HL-60/S4 (cell line): Measurements from ENCODE around the gene RIPPLY2.

ENCODE experiments used
- in situ Hi-C: fragments of 300-500 bp; cut with MboI; formaldehyde crosslinking; loops from 2 replicates; pipeline ENCODE4 v1.14.3; 2022; ENCODE audit warnings: low sequenced_read_pairs

Gene RIPPLY2

GRCh38 chr6:83859410-83860358 is 6.5 kb downstream of the RIPPLY2 start, which contains the start of gene CYB5R4:
Gene CYB5R4, plus strand, starts transcription at chr6:83859689. Its CDS starts 94 bp downstream, at chr6:83859783.
- in situ Hi-C loops, result no loop called here

GRCh38 chr6:83860359-83860755 is 7.2 kb downstream of the RIPPLY2 start:
- in situ Hi-C loops, result no loop called here

GRCh38 chr6:83860782-83861495 is 7.8 kb downstream of the RIPPLY2 start:
- in situ Hi-C loops, result no loop called here

- in situ Hi-C loops, result no loop called here
Measured at GRCh38 chr6:83862776-83863471, 9.8 kb downstream of the RIPPLY2 start.

- in situ Hi-C loops, result no loop called here
Measured at GRCh38 chr6:83867043-83867442, 13.9 kb downstream of the RIPPLY2 start.

GRCh38 chr6:83867527-83868161 is 14.5 kb downstream of the RIPPLY2 start:
- in situ Hi-C loops, result no loop called here

- in situ Hi-C loops, result no loop called here
Measured at GRCh38 chr6:83868639-83869038, 15.5 kb downstream of the RIPPLY2 start.

GRCh38 chr6:83870649-83871048 is 17.5 kb downstream of the RIPPLY2 start:
- in situ Hi-C loops, result no loop called here

- in situ Hi-C loops, result no loop called here
Measured at GRCh38 chr6:83872386-83873118, 19.4 kb downstream of the RIPPLY2 start.

GRCh38 chr6:83873869-83874268 is 20.7 kb downstream of the RIPPLY2 start:
- in situ Hi-C loops, result no loop called here

- in situ Hi-C loops, result loop anchor here (25.0 kb wide), 1 partner anchor 336 kb away; no protein-coding TSS in a partner anchor
Measured at GRCh38 chr6:83875843-83876242, 22.7 kb downstream of the RIPPLY2 start.

GRCh38 chr6:83878902-83879644 is 25.9 kb downstream of the RIPPLY2 start:
- in situ Hi-C loops, result loop anchor here (25.0 kb wide), 1 partner anchor 333 kb away; no protein-coding TSS in a partner anchor

GRCh38 chr6:83879746-83880145 is 26.6 kb downstream of the RIPPLY2 start:
- in situ Hi-C loops, result loop anchor here (25.0 kb wide), 1 partner anchor 333 kb away; no protein-coding TSS in a partner anchor

GRCh38 chr6:83883240-83883639 is 30.1 kb downstream of the RIPPLY2 start:
- in situ Hi-C loops, result loop anchor here (25.0 kb wide), 1 partner anchor 329 kb away; no protein-coding TSS in a partner anchor

GRCh38 chr6:83884523-83884922 is 31.4 kb downstream of the RIPPLY2 start:
- in situ Hi-C loops, result loop anchor here (25.0 kb wide), 1 partner anchor 328 kb away; no protein-coding TSS in a partner anchor

- in situ Hi-C loops, result loop anchor here (25.0 kb wide), 1 partner anchor 326 kb away; no protein-coding TSS in a partner anchor
Measured at GRCh38 chr6:83885984-83886383, 32.8 kb downstream of the RIPPLY2 start.

GRCh38 chr6:83889621-83890020 is 36.5 kb downstream of the RIPPLY2 start:
- in situ Hi-C loops, result loop anchor here (25.0 kb wide), 1 partner anchor 323 kb away; no protein-coding TSS in a partner anchor

GRCh38 chr6:83890520-83890919 is 37.4 kb downstream of the RIPPLY2 start:
- in situ Hi-C loops, result loop anchor here (25.0 kb wide), 1 partner anchor 322 kb away; no protein-coding TSS in a partner anchor

- in situ Hi-C loops, result loop anchor here (25.0 kb wide), 1 partner anchor 321 kb away; no protein-coding TSS in a partner anchor
Measured at GRCh38 chr6:83891586-83891985, 38.4 kb downstream of the RIPPLY2 start.
